Large intestine (tissue), 3 donors: Measurements from ENCODE around the gene DNAH2. TPM values are rescaled to one million over a fixed set of nuclear protein-coding genes. Genes with fewer than 3 reads are reported as not detected.
A peak's percentile ranks its signal among the peaks of the same experiment; 100 is the strongest.

ENCODE experiments used
- DNase-seq, 2 donors: peaks; one replicate each; pipeline versions ENCODE4 v3.0.0 to v3.0.0-alpha.2; 2013
- H3K27ac ChIP-seq: one replicate; pipeline ENCODE4 v1.5.1; 2013; ENCODE audit warnings: low read length
- H3K27me3 ChIP-seq: 2 replicates; pipeline ENCODE4 v1.6.1; 2013; ENCODE audit warnings: low read length; ENCODE audit not compliant: control insufficient read depth, insufficient read depth
- H3K36me3 ChIP-seq: 2 replicates; pipeline ENCODE4 v1.6.1; 2013; ENCODE audit warnings: low read length; ENCODE audit not compliant: control insufficient read depth, insufficient read depth
- H3K4me1 ChIP-seq: one replicate; pipeline ENCODE4 v1.6.1; 2013; ENCODE audit warnings: low read length; ENCODE audit not compliant: control insufficient read depth, insufficient read depth
- H3K4me3 ChIP-seq: one replicate; pipeline ENCODE4 v1.5.1; 2013; ENCODE audit warnings: low read length
- H3K9me3 ChIP-seq: one replicate; pipeline ENCODE4 v1.6.1; 2013; ENCODE audit warnings: mild to moderate bottlenecking, low read depth, low read length, moderate library complexity; ENCODE audit not compliant: control insufficient read depth
- WGBS: methylation state at CpG from one replicate; pipeline ENCODE4 v1.1.5; 2013; ENCODE audit warnings: low lambda C conversion rate; ENCODE audit not compliant: insufficient coverage; 5-methylcytosine and 5-hydroxymethylcytosine counted together
- polyA plus RNA-seq: library from polyadenylated mRNA; unstranded; fragments of 120-200 nt; gene quantifications from one replicate; pipeline ENCODE4 v1.2.1, GENCODE V29; 2013

The DNAH2 gene
- polyA plus RNA-seq, 1 donor: 0.09 TPM

GRCh38 chr17:7775051-7775450 lies 57.5 kb downstream of the DNAH2 start:
- Histone ChIP-seq H3K27me3 (peaks cover 14% of the 10 kb centered on the region), H3K4me1 (no peaks in the 10 kb centered on the region), H3K9me3 (no peaks in the 10 kb centered on the region), H3K36me3 (no peaks in the 10 kb centered on the region), H3K27ac (no peak overlapping the region), H3K4me3 (no peak overlapping the region)
- WGBS: no CpG with 5 or more reads among the region's 7 CpGs
- DNase-seq: no peak

DNA sequence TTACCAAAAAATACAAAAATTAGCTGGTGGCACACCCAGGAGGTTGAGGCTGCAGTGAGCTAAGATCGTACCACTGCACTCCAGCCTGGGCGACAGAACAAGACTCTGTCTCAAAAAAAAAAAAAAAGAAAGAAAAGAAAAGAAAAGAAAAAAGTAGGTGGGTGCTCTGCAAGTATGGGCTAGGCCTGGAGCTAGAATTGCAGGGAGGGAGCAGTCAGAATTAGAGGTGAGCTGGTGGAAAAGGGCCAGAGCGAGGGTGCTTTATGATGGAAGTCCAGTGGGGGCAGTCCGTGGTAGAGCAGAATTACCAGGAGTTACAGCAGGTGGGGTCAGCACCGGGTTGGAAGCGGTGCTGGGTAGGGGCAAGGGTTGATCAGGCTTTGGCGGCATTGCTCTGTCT lies 59.5 kb downstream of the DNAH2 start:
- no peak overlapping the region for H3K4me3 ChIP-seq

DNA sequence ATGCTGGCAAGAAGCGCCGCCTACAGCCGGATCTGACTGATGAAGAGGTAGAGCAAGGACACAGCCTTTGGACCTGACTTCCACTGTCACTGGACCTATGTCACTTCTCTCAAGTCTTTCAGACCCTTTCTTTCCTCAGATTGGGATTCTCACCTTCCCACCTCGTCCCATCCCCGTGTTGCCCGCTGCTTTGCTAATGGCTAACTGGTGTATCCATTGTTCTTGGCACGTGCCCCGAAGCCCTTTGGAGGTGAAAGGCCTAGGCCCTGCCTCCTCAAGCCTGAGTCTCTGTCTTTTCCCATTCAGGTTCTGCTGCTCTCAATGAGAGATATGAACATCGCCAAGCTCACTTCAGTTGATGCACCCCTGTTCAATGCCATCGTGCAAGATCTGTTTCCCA lies 63.2 kb downstream of the DNAH2 start:
- Histone ChIP-seq H3K36me3 (no peaks in the 10 kb centered on the region), H3K9me3 (peaks cover 5% of the 10 kb centered on the region), H3K4me1 (peaks cover 4% of the 10 kb centered on the region), H3K27me3 (peaks cover 15% of the 10 kb centered on the region), H3K4me3 (no peak overlapping the region), H3K27ac (no peak overlapping the region)
- DNase-seq: no peak
- WGBS: no CpG with 5 or more reads among the region's 10 CpGs

More for the DNA sequence above, 59.5 kb downstream of the DNAH2 start:
- 100% methylated on average over 2 of the region's 7 CpGs for WGBS
- peaks cover 12% of the 10 kb centered on the region for H3K27me3 ChIP-seq
- H3K27ac ChIP-seq: no peak overlapping the region
- H3K9me3 ChIP-seq: no peaks in the 10 kb centered on the region
- no peaks in the 10 kb centered on the region for H3K36me3 ChIP-seq
- peaks cover 4% of the 10 kb centered on the region for H3K4me1 ChIP-seq
- DNase-seq: no peak

DNA sequence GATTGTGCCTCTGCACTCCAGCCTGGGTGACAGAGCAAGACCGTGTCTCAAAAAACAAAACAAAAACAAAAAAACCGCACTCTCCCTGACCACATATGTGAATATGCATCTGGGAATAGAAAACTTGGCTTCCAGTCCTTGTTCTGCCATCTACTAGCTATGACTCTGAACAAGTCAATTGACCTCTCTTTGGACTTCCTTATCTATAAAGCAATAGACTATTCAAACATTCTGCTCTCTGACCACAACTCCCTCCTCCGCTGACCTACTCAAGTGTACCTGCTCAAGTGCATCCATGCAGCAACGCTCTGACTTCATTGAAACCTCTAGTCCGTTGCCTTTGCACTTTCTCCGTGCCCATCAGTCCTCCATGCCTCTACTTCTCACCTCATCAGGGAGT lies 63.9 kb downstream of the DNAH2 start:
- no peak overlapping the region for H3K27ac ChIP-seq
- H3K36me3 ChIP-seq: no peaks in the 10 kb centered on the region
- peaks cover 15% of the 10 kb centered on the region for H3K27me3 ChIP-seq
- peaks cover 5% of the 10 kb centered on the region for H3K9me3 ChIP-seq
- no peak overlapping the region for H3K4me3 ChIP-seq
- WGBS: 49% methylated on average over 2 of the region's 6 CpGs
- peak in 1 of 2 donors; percentile 33 for DNase-seq
- peaks cover 4% of the 10 kb centered on the region for H3K4me1 ChIP-seq

DNA sequence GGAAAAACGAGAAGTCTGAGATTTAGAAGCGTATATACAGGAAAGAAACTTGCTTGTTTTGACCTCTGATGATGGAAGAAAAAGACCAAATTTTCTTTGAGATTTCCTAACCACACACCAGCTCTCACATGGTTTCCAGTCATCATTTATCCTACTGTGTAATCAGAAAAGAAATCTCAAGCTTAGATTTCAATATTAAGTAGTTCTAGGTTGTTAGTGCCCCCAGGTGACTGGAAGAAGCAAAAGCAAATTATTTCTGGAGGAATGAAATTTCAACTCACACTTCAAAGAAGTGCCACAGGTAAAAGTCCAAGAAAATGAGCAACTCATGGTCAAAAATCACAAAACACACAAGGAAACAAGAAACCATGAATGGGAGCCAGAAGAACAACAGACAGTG lies 64.7 kb downstream of the DNAH2 start:
- Histone ChIP-seq H3K27ac (no peak overlapping the region), H3K4me3 (no peak overlapping the region), H3K27me3 (peaks cover 15% of the 10 kb centered on the region), H3K4me1 (peaks cover 4% of the 10 kb centered on the region), H3K36me3 (no peaks in the 10 kb centered on the region), H3K9me3 (peaks cover 5% of the 10 kb centered on the region)
- no CpG with 5 or more reads among the region's 2 CpGs for whole genome bisulfite sequencing
- DNase-seq: no peak

DNA sequence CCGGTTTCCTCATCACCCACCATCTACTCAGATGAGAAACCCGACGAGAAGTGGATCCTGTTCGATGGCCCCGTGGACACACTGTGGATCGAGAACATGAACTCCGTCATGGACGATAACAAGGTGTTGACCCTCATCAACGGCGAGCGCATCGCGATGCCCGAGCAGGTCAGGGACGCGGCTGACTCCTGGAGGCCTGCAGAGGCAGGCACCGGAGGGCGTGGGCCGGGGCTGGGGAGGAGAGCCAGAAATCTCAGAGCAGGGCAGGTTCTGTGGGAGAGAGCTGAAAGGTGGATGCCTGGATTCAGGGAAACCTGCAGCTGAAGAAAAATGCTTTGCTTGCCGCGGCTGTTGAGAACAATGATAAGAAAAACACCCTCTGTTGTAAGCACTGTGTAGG lies 69.3 kb downstream of the DNAH2 start:
- Histone ChIP-seq H3K27ac (no peak overlapping the region), H3K9me3 (peaks cover 5% of the 10 kb centered on the region), H3K4me1 (no peaks in the 10 kb centered on the region), H3K36me3 (no peaks in the 10 kb centered on the region), H3K27me3 (peaks cover 3% of the 10 kb centered on the region), H3K4me3 (no peak overlapping the region)
- DNase-seq: no peak
- no CpG with 5 or more reads among the region's 21 CpGs for WGBS

DNA sequence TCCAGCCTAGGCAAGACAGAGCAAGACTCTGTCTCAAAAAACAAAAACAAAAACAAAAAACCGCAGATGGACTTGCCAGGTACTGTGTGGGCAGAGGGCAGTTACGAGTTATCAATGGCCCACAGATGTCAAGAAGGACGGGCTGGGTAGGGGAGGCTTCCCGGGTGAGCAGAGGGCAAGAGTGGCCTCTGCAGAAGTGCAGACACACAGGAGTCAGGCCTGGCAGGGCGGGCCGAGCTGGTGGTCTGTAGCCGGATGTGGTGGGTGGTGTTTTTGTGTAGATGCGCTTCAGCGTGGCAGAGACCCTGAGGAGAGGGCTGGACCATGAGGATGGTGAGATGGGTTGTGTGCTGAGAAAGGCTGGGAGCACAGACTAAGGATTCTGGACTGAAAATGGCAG lies 71.6 kb downstream of the DNAH2 start:
- H3K9me3 ChIP-seq: no peaks in the 10 kb centered on the region
- H3K27me3 ChIP-seq: no peaks in the 10 kb centered on the region
- no peak for DNase-seq
- H3K36me3 ChIP-seq: no peaks in the 10 kb centered on the region
- no peaks in the 10 kb centered on the region for H3K4me1 ChIP-seq
- 50% methylated on average over 2 of the region's 9 CpGs for WGBS
- no peak overlapping the region for H3K4me3 ChIP-seq
- H3K27ac ChIP-seq: no peak overlapping the region

GRCh38 chr17:7790150-7790549 lies 72.6 kb downstream of the DNAH2 start:
- no peaks in the 10 kb centered on the region for H3K27me3 ChIP-seq

DNA sequence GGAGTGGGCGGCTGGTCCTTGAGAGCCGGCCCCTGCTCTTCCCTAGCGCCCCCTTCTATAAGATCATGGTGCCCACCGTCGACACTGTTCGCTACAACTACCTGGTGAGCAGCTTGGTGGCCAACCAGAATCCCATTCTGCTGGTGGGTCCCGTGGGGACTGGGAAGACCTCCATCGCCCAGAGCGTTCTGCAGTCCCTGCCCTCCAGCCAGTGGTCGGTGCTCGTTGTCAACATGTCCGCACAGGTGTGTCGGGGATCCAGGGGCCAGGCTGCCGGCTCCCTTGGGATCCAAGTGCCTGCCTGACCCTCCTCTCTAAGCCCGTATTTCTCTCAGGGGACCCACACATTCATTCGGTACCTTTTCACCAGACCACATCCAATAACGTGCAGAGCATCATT lies 75.1 kb downstream of the DNAH2 start:
- DNase-seq: no peak
- Histone ChIP-seq H3K9me3 (no peaks in the 10 kb centered on the region), H3K4me1 (no peaks in the 10 kb centered on the region), H3K27me3 (no peaks in the 10 kb centered on the region), H3K27ac (no peak overlapping the region), H3K36me3 (no peaks in the 10 kb centered on the region), H3K4me3 (no peak overlapping the region)
- WGBS: no CpG with 5 or more reads among the region's 17 CpGs

More at GRCh38 chr17:7790150-7790549, 72.6 kb downstream of the DNAH2 start:
- H3K27ac ChIP-seq: no peak overlapping the region
- WGBS: no CpG with 5 or more reads among the region's 5 CpGs
- no peaks in the 10 kb centered on the region for H3K36me3 ChIP-seq
- H3K9me3 ChIP-seq: no peaks in the 10 kb centered on the region
- H3K4me3 ChIP-seq: no peak overlapping the region
- H3K4me1 ChIP-seq: no peaks in the 10 kb centered on the region
- DNase-seq: no peak

GRCh38 chr17:7794075-7794663 lies 76.6 kb downstream of the DNAH2 start:
- no peaks in the 10 kb centered on the region for H3K4me1 ChIP-seq
- H3K36me3 ChIP-seq: no peaks in the 10 kb centered on the region
- 48% methylated on average over 3 of the region's 19 CpGs for WGBS
- H3K27me3 ChIP-seq: peaks cover 3% of the 10 kb centered on the region
- H3K9me3 ChIP-seq: no peaks in the 10 kb centered on the region
- no peak overlapping the region for H3K27ac ChIP-seq
- no peak overlapping the region for H3K4me3 ChIP-seq
- DNase-seq: no peak

GRCh38 chr17:7797976-7798375 lies 80.4 kb downstream of the DNAH2 start:
- no peaks in the 10 kb centered on the region for H3K9me3 ChIP-seq
- peaks cover 3% of the 10 kb centered on the region for H3K27me3 ChIP-seq
- H3K27ac ChIP-seq: no peak overlapping the region
- WGBS: no CpG with 5 or more reads among the region's 13 CpGs
- DNase-seq: no peak
- no peaks in the 10 kb centered on the region for H3K4me1 ChIP-seq
- H3K36me3 ChIP-seq: no peaks in the 10 kb centered on the region
- no peak overlapping the region for H3K4me3 ChIP-seq
